NCI-H510A (cell line): ENCODE results near the gene PADI6.
A peak's percentile ranks its signal among the peaks of the same experiment; 100 is the strongest.

Source experiments
- DNase-seq: peaks from one replicate; lab custom pipeline; 2025; lab: John Stamatoyannopoulos, UW

The PADI6 gene

DNA sequence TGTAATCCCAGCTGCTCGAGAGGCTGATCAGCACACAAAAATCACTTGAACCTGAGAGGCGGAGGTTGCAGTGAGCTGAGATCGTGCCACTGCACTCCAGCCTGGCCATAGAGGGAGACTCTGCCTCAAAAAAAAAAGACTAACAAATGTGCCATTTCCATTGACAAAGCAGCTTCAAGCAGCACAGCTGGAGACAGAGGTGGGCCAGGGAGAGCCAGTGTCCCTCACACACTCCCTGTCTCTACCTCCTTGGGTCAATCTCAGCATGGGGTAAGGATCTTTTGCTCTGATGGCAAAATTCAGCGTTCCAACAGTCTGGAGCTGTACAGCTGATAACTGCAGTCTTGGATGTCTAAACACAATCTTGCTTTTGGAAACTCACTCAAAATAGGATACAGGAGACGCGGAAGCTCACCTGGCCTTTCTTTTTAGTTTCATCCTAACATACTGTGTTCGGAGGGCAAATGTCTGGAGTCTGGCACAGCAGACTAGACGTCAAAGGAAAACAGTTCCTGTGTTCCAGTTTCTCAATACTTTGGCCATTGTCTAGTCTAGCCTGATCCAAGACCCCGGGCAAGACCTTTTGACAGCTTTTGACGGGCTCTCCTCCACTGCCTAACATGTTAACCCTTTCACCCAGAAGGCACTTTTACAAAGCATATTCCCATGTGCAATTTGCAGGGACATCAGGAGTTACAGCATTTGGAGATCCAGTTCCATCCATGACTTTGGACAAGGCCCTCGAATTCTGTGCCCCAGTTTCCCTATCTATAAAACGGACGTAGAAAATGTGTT is 64.6 kb downstream of the PADI6 start:
- DNase-seq: no peak

- DNase-seq: no peak
Measured at GRCh38 chr1:17437260-17437579, 65.2 kb downstream of the PADI6 start.

DNA sequence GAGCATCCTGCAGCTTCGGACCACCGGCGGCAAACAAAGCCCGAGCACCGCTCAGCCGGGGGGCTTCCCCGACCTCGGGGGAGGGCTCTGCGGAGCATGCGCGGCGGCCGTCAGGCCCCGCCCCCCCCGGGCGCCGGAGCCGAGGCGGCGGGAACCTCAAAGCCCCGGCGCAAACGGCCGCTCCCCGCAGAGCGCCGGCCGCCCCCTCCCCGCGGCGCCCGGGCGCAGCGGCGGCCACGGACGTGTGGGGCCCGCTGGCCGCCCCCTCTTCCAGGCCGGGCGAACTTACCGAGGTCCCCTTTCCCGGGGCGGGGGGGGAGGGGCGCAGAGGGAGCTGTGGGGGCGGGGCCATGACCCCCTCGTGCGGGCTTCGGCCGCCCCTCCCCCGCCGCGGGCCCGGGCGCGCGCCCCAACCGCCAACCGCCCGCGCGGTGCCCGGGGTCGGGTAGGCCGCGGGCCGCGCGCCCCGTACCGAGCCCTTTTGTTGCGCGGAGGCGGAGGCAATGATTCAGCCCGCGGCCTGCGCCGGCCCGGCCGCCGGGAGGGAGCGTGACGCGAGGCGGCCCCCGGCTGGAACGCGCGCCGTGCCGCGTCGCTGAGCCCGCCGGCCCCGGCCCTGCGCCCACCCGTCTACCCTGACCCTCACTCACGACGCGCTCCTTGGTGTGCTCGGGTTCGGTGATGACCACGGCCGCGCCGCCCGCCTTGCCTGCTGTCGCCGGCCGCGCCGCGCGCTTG is 65.8 kb downstream of the PADI6 start:
- peak; percentile 45 for DNase-seq

DNA sequence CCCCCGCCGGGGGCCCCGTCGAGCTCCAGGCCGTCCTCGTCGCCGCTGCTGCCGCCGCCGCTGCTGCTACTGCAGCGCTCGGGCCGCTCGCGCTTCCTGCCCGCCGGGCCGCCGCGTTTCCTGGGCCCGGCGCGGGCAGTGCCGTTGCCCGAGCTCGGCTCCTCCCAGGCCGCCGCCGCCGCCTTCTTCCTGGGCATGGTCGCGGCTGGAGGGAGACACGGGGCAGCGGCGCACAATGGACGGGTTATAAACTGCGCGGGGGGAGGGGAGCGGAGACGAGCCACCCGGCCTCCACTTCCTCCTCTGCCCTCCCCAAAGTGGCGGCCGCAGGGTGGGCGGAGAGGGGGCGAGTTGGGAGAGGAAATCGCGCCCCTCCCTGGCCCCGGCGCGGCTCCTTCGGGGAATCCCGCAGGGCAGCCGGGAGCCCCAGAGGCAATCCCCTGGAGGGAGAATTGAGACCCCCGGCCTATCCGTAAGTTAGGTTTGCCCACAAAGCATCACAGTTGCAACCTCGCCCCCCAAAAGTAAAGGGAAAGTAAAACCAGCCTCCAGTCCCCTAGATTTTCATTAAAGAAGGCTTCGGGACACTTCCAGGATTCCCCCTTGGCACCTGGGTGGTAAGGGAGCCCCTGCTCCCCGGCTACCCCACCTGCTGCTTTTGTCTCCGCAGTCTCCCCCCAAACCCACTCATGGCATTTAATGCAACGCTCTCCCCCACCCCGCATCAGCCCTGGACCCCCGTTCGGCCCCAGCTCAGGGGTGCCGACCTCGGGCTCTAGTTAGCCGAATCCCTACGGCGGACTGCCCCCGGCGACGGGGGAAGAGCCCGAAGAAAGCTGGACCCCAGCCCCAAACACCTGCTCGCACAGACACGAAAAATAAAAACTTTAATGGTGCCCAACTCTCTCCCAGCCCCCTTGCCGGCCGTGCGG is 66.6 kb downstream of the PADI6 start:
- peak; percentile 79 for DNase-seq

DNA sequence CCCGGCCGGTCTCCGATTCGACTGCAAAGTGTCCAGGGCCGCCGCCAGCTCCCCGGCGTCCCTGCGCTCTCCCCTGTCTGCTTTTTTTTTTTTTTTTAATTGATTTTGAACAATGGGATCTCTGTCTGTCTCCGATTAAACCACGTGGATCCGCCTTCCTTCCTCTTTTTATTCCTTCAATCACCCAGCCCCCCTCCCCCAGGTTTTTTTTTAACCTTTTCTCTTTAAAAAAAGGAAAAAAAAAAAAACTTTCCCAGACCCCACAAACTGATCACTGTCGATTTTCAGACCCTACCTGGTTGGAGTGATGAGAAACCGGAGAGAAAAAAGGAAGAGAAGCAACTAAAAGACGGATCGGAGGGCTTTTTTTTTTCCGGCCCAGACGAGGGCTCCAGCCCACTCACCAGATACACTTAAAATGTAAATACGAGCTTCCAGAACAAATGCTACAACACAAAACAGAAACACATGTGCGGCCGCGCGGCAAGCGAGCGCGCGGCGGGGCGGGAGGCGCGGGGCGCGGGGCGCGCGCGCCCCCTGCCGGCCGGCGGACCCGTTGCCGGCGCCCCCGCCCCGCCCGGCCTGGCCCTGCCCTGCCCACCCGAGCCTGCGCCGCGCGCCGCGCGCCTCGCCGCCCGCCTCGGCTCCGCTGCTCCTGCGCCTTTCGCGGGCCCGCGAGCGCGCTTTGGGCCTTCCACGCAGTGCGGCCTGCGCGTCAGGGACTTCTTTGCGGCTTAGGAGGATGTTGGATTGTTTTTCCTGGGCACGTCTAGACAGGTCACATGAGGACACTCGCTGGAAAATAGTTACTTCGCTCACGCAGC is 67.5 kb downstream of the PADI6 start, which contains the start of gene RCC2:
Gene RCC2 (minus strand): TSS at position 428 of the 824 bp plus-strand sequence. CDS start 1,163 bp downstream, outside the sequence.
- DNase-seq: peak; percentile 61

- DNase-seq: no peak
Measured at GRCh38 chr1:17440074-17440826, 68.3 kb downstream of the PADI6 start.

GRCh38 chr1:17440827-17441168 is 68.8 kb downstream of the PADI6 start:
- DNase-seq: no peak

DNA sequence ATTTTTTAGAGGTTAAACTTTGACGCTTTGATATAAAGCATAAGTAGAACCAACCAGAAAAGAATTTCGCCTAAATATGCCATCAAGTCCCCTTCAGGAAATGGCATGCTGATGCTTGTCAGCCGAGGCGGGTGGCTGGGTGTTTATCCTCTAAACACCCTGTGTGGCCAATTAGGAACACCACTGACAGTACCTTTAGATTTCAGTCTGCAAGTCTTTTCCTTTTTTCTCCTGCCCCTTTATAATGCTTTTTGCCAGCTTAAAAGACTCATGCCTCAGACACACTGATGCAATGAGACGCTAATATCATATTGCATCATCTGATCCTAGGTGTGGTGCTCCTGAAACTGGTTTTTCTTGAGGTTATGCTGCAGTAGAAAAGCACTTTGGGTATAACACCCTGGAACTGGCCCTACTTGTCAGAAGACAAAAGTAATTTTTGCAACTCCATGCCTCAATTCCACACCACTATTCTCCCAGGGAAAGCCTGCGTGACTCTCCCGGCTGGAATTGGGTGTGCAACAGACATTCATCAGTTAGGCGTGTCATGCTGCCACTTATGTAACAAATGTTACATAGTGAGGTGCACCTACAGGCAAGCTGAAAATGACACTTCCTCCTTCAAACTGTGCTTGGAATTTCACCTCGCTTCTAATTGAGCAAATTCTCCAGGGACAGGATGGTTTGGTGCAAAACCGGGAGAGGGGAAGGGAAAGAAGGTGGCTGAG is 69.4 kb downstream of the PADI6 start:
- DNase-seq: no peak

DNA sequence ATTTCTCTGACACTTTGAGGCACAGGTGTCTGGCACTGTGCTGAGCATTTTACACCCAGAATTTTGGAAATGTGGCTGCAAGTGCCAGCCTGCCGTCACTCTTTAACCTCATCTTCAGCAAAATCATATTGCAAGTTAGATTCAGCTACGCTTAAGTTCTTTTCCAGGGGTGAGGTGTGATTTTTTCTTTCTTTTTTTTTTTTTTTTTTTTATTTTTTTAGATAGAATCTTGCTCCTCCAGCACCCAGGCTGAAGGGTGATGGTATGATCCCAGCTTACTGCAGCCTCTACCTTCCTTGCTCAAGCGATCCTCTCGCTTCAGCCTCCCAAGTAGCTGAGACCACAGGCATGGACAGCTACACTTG is 70.0 kb downstream of the PADI6 start:
- DNase-seq: no peak

DNA sequence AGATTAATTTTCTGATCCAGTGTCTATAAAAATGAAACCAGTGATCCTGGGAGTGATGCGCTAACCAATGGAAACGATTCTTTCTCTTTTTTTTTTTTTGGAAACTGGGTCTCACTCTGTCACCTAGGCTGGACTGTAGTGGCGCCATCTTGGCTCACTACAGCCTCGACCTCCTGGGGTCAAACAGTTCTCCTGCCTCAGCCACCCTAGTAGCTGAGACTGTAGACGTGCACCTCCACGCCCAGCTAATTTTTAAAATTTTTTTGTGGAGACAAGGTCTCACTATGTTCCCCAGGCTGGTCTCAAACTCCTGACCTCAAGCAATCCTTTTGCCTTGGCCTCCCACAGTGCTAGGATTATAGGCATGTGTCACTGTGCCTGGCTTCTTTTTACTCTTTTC is 70.8 kb downstream of the PADI6 start:
- DNase-seq: no peak

DNA sequence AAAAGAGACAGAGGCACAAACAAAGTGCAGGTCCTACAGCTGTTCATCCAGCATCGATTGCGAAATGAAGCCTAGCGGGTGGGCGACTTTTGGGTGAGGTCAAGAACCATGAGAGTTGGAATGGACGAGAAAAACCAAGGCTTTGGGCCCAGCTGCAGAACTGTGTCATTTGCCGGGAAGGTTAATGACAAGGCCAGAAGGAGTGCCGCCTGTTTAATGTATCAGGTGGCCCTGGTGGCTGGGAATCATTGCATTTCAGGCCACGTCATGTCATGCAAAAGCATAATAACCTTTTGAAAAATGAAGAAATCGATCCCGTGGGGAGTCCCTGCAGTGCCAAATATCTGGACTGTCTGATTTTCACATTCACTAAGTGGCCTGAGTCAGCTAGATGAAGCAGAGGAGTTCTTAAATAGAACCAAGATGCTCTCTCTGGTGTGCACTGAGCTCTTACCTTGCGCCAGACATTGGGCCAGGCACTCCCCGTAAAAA is 75.6 kb downstream of the PADI6 start:
- no peak for DNase-seq
